Loucy (cell line): Measurements from ENCODE around the gene FANCE.

Experiments
- H2AFZ ChIP-seq: fragments of 200-600 bp; sonication (generic); 2 replicates; pipeline ENCODE4 v1.6.0; 2016; ENCODE audit warnings: antibody characterized with exemption, mild to moderate bottlenecking, low read length, moderate library complexity
- H3F3A ChIP-seq: fragments of 200-600 bp; 2 replicates; pipeline ENCODE4 v1.6.0; 2016; ENCODE audit warnings: antibody characterized with exemption, low read depth, mild to moderate bottlenecking
- H3K27me3 ChIP-seq: fragments of 200-600 bp; sonication (generic); 2 replicates; pipeline ENCODE4 v1.6.1; 2014; ENCODE audit warnings: low read length, mild to moderate bottlenecking; ENCODE audit not compliant: insufficient read depth, poor library complexity, severe bottlenecking
- H3K36me3 ChIP-seq: fragments of 200-600 bp; sonication (generic); 2 replicates; pipeline ENCODE4 v1.6.1; 2016; ENCODE audit warnings: low read length; ENCODE audit not compliant: insufficient read depth
- H3K4me1 ChIP-seq: fragments of 200-600 bp; sonication (generic); 2 replicates; pipeline ENCODE4 v1.5.1; 2014; ENCODE audit warnings: low read length, mild to moderate bottlenecking; ENCODE audit not compliant: insufficient read depth, poor library complexity, severe bottlenecking
- H3K4me2 ChIP-seq: fragments of 200-600 bp; sonication (generic); 2 replicates; pipeline ENCODE4 v1.6.0; 2014; ENCODE audit warnings: antibody characterized with exemption, low read length, low read depth, mild to moderate bottlenecking; ENCODE audit not compliant: poor library complexity, severe bottlenecking
- H3K4me3 ChIP-seq: fragments of 200-600 bp; sonication (generic); 2 replicates; pipeline ENCODE4 v1.5.1; 2014; ENCODE audit warnings: low read length, mild to moderate bottlenecking, mixed read lengths; ENCODE audit not compliant: poor library complexity, severe bottlenecking
- H3K79me2 ChIP-seq: fragments of 200-600 bp; sonication (generic); 2 replicates; pipeline ENCODE4 v1.6.1; 2014; ENCODE audit warnings: low read length; ENCODE audit not compliant: insufficient read depth
- H3K9ac ChIP-seq: fragments of 200-600 bp; sonication (generic); 2 replicates; pipeline ENCODE4 v1.6.0; 2014; ENCODE audit warnings: mild to moderate bottlenecking, low read depth, low read length, moderate library complexity; ENCODE audit not compliant: poor library complexity, severe bottlenecking
- H3K9me2 ChIP-seq: fragments of 200-600 bp; sonication (generic); replicated peaks from 2 replicates; pipeline ENCODE4 v1.6.1; 2016; ENCODE audit warnings: low read depth, low read length, mixed read lengths
- H3K9me3 ChIP-seq: fragments of 200-600 bp; sonication (generic); 2 replicates; pipeline ENCODE4 v1.6.1; 2014; ENCODE audit warnings: mild to moderate bottlenecking, antibody characterized with exemption, low read length, low read depth; ENCODE audit not compliant: insufficient read depth
- H4K20me1 ChIP-seq: fragments of 200-600 bp; sonication (generic); 2 replicates; pipeline ENCODE4 v1.6.0; 2014; ENCODE audit warnings: antibody characterized with exemption, low read length, mild to moderate bottlenecking; ENCODE audit not compliant: insufficient read depth, poor library complexity, severe bottlenecking
- CTCF ChIP-seq: fragments of 200-600 bp; sonication (generic); conservative IDR thresholded peaks from 2 replicates; pipeline ENCODE4 v1.5.1; 2014; ENCODE audit warnings: mild to moderate bottlenecking, antibody characterized with exemption, low read length
- EZH2phosphoT487 ChIP-seq: fragments of 200-600 bp; IDR thresholded peaks from 2 replicates; pipeline ENCODE4 v1.6.1; 2018; ENCODE audit warnings: antibody characterized with exemption, mild to moderate bottlenecking, moderate library complexity, borderline replicate concordance

The FANCE gene

GRCh38 chr6:35492974-35493284 is 40.8 kb downstream of the FANCE start:
- no peaks in the 10 kb centered on the region for H3K9me3 ChIP-seq
- no peaks in the 10 kb centered on the region for H3K36me3 ChIP-seq
- H3K27me3 ChIP-seq = peaks cover 6% of the 10 kb centered on the region
- no peak overlapping the region for H3K4me2 ChIP-seq
- H3K79me2 ChIP-seq = no peaks in the 10 kb centered on the region
- H3F3A ChIP-seq = no peaks in the 10 kb centered on the region
- H2AFZ ChIP-seq = no peak overlapping the region
- H3K9ac ChIP-seq = no peak overlapping the region
- peaks cover 28% of the 10 kb centered on the region for H3K4me1 ChIP-seq
- H3K4me3 ChIP-seq = no peak overlapping the region
- no peaks in the 10 kb centered on the region for H4K20me1 ChIP-seq
- no peak for TF ChIP-seq EZH2phosphoT487
- no peak for TF ChIP-seq CTCF
- no peaks in the 10 kb centered on the region for H3K9me2 ChIP-seq

- Histone ChIP-seq H3K4me1 (peaks cover 28% of the 10 kb centered on the region), H2AFZ (no peak overlapping the region), H3K27me3 (peaks cover 10% of the 10 kb centered on the region), H3K36me3 (no peaks in the 10 kb centered on the region), H3K4me2 (no peak overlapping the region), H3K9me3 (no peaks in the 10 kb centered on the region), H3K9me2 (no peaks in the 10 kb centered on the region), H3K4me3 (no peak overlapping the region), H3K9ac (no peak overlapping the region), H3K79me2 (no peaks in the 10 kb centered on the region), H4K20me1 (no peaks in the 10 kb centered on the region), H3F3A (no peaks in the 10 kb centered on the region)
- TF ChIP-seq CTCF (no peak), EZH2phosphoT487 (no peak)
These were observed 41.3 kb downstream of the FANCE start for GRCh38 chr6:35493307-35493983.

DNA sequence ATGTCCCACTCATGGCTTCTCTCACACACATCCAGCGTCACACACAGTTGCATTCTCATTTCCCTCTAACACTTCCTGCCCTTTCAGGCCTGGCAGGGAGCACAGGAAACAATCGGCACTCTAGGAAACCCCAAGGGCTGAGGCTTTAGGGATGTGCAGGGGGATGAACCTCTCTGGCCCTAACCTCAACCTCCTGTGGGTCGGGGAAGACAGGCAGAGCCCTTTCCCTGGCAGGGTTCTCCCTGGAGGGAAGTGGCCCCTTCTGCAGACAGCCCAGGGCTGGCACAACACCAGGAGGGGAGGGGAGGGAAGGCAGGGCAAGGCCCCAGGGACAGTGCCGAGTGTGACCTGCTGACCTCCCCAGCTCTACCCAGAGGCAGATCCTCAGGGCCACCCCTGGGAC is 42.0 kb downstream of the FANCE start:
- no peak overlapping the region for H3K4me3 ChIP-seq
- H3K9me3 ChIP-seq = no peaks in the 10 kb centered on the region
- no peak overlapping the region for H2AFZ ChIP-seq
- no peaks in the 10 kb centered on the region for H3K79me2 ChIP-seq
- no peak overlapping the region for H3K9ac ChIP-seq
- H3K27me3 ChIP-seq = peaks cover 10% of the 10 kb centered on the region
- no peaks in the 10 kb centered on the region for H3K36me3 ChIP-seq
- H3F3A ChIP-seq = no peaks in the 10 kb centered on the region
- H3K9me2 ChIP-seq = no peaks in the 10 kb centered on the region
- TF ChIP-seq EZH2phosphoT487 (no peak), CTCF (no peak)
- H4K20me1 ChIP-seq = no peaks in the 10 kb centered on the region
- peaks cover 28% of the 10 kb centered on the region for H3K4me1 ChIP-seq
- peak overlapping the region; percentile 20 for H3K4me2 ChIP-seq
